KMS-11 (cell line): ENCODE measurements around the gene CHPT1.
"Not testable (repeated sequence)": the region's sequence is repeated elsewhere in the genome, so short reads cannot be mapped to it uniquely, and the experiment has no call there.

ENCODE experiments used
- H2AFZ ChIP-seq: fragments of 200-600 bp; sonication (generic); 2 replicates; pipeline ENCODE4 v1.6.1; 2016; ENCODE audit warnings: antibody characterized with exemption, mixed run types, low read depth
- H3K27ac ChIP-seq: fragments of 200-600 bp; sonication (generic); 2 replicates; pipeline ENCODE4 v1.6.1; 2016; ENCODE audit warnings: mild to moderate bottlenecking, mixed run types
- H3K27me3 ChIP-seq: fragments of 200-600 bp; sonication (generic); 2 replicates; pipeline ENCODE4 v1.6.1; 2017; ENCODE audit warnings: mild to moderate bottlenecking, low read depth, mixed run types, moderate library complexity; ENCODE audit not compliant: insufficient read depth
- H3K36me3 ChIP-seq: fragments of 200-600 bp; sonication (generic); 2 replicates; pipeline ENCODE4 v1.6.1; 2017; ENCODE audit warnings: mild to moderate bottlenecking, mixed run types; ENCODE audit not compliant: insufficient read depth
- H3K4me1 ChIP-seq: fragments of 200-600 bp; sonication (generic); 2 replicates; pipeline ENCODE4 v1.6.1; 2016; ENCODE audit warnings: mild to moderate bottlenecking, low read depth, mixed run types; ENCODE audit not compliant: poor library complexity, severe bottlenecking
- H3K4me2 ChIP-seq: fragments of 200-600 bp; sonication (generic); 2 replicates; pipeline ENCODE4 v1.7.0; 2016; ENCODE audit warnings: mild to moderate bottlenecking, mixed run types
- H3K4me3 ChIP-seq: fragments of 200-600 bp; sonication (generic); IDR thresholded peaks from 2 replicates; pipeline ENCODE4 v1.6.1; 2017; ENCODE audit warnings: low read depth, low read length, mixed read lengths; ENCODE audit not compliant: insufficient read depth
- H3K79me2 ChIP-seq: fragments of 200-600 bp; sonication (generic); 2 replicates; pipeline ENCODE4 v1.6.1; 2016; ENCODE audit warnings: low read depth, mixed run types; ENCODE audit not compliant: insufficient read depth
- H3K9ac ChIP-seq: fragments of 200-600 bp; sonication (generic); 2 replicates; pipeline ENCODE4 v1.6.1; 2016; ENCODE audit warnings: mild to moderate bottlenecking, mixed run types
- H4K20me1 ChIP-seq: fragments of 200-600 bp; sonication (generic); 2 replicates; pipeline ENCODE4 v1.6.1; 2016; ENCODE audit warnings: mild to moderate bottlenecking, mixed run types; ENCODE audit not compliant: insufficient read depth
- TF ChIP-seq, protein P1 (sequence below): fragments of 200-600 bp; sonication (generic); conservative IDR thresholded peaks from 2 replicates; pipeline ENCODE4 v1.6.1; 2017; ENCODE audit warnings: low read depth, mild to moderate bottlenecking, antibody characterized with exemption, low read length, moderate library complexity, mixed read lengths

Gene CHPT1

DNA sequence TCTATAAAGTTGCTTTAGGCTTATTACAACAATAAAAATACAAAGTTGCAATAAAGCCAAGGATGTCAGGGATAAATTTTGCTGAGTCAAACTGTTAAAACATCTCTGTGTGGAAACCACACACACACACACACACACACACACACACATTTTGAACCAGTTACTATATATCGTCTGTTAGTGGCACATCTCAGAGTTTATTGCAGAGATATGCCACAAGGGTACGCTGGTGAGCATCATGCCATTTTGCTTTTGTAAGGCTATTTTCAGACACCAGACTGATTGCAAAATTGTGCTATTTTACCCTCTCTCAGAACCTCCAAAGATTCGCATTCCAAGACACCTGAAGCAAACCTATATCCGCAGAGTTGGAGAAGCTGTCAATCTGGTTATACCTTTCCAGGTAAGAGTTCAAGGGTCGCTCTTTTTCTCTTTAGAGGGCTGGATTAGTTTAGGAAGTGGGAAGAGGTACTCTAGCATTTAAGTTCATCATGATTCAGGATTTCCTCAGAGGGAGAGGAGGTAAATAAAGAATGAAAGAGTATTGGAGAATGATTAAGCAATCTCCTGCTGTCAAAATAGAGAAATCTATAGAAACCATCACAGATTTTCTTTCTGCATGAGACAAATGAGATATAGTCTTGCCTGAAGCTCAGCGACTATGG is 27.3 kb upstream of the CHPT1 start:
- no peaks in the 10 kb centered on the region for H3K27me3 ChIP-seq
- TF ChIP-seq, protein P1, sequence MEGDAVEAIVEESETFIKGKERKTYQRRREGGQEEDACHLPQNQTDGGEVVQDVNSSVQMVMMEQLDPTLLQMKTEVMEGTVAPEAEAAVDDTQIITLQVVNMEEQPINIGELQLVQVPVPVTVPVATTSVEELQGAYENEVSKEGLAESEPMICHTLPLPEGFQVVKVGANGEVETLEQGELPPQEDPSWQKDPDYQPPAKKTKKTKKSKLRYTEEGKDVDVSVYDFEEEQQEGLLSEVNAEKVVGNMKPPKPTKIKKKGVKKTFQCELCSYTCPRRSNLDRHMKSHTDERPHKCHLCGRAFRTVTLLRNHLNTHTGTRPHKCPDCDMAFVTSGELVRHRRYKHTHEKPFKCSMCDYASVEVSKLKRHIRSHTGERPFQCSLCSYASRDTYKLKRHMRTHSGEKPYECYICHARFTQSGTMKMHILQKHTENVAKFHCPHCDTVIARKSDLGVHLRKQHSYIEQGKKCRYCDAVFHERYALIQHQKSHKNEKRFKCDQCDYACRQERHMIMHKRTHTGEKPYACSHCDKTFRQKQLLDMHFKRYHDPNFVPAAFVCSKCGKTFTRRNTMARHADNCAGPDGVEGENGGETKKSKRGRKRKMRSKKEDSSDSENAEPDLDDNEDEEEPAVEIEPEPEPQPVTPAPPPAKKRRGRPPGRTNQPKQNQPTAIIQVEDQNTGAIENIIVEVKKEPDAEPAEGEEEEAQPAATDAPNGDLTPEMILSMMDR: peak; percentile 34; the same call in 1 of the 2 replicates
- no peak overlapping the region for H3K9ac ChIP-seq
- no peaks in the 10 kb centered on the region for H3K79me2 ChIP-seq
- H3K4me3 ChIP-seq: no peak overlapping the region
- H3K4me2 ChIP-seq: no peak overlapping the region
- H2AFZ ChIP-seq: no peak overlapping the region
- H3K27ac ChIP-seq: no peak overlapping the region
- H3K36me3 ChIP-seq: no peaks in the 10 kb centered on the region
- H4K20me1 ChIP-seq: no peaks in the 10 kb centered on the region
- no peaks in the 10 kb centered on the region for H3K4me1 ChIP-seq

DNA sequence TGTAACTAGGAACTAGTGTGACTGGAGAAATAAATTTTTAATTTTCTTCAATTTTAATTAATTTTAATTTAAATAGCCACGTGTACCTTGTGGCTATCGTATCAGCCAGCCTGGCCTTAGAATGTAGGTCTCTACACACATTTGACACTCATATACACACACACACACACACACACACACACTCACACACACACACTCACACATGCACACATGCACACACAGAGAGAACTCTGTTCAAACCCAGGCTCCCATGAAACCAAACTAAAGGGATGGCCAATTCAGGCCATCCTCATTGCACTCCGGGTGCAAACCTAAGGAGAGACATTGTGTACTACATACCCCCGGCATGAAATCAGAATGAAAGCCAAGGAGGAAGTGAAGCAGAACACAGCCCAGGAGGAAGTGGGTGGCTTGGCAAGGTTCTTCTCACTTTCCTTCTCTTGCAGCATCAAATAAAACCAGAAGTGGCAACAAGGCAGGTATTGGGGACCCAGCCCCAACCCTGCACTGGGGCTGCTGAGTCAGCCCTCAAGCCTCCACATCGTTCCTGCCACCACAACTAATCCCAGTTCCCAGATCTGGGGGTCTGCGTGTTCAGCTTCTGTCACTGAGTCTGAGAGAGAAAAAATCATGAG is 26.2 kb upstream of the CHPT1 start:
- Histone ChIP-seq H3K27me3 (no peaks in the 10 kb centered on the region), H3K9ac (no peak overlapping the region), H2AFZ (no peak overlapping the region), H3K27ac (no peak overlapping the region), H3K79me2 (no peaks in the 10 kb centered on the region), H3K4me2 (no peak overlapping the region), H4K20me1 (no peaks in the 10 kb centered on the region), H3K36me3 (no peaks in the 10 kb centered on the region), H3K4me1 (no peaks in the 10 kb centered on the region), H3K4me3 (no peak overlapping the region)
- TF ChIP-seq, protein P1: no peak

DNA sequence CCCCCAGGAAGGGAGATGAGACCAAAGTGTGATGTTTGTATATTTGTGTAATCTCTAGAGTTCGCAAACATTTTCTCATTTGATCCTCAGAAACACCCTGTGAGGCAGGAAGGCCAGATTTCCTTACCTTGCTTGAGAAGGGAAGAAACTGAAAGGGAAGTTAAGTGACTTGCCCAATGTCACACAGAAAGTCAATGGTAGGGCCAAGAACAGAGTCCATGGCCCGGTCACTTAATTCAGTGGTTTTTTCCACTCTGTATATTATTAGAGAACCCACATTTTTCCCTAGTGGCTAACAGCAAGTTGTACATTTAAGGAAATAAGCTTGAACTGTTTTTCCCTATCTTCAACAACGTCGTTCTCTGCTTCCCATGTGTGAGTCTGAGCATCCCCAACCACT is 25.6 kb upstream of the CHPT1 start:
- H3K27ac ChIP-seq: no peak overlapping the region
- no peak overlapping the region for H3K9ac ChIP-seq
- H3K27me3 ChIP-seq: no peaks in the 10 kb centered on the region
- no peak overlapping the region for H3K4me2 ChIP-seq
- H3K36me3 ChIP-seq: no peaks in the 10 kb centered on the region
- TF ChIP-seq, protein P1: no peak
- H3K4me3 ChIP-seq: no peak overlapping the region
- H4K20me1 ChIP-seq: no peaks in the 10 kb centered on the region
- H3K79me2 ChIP-seq: no peaks in the 10 kb centered on the region
- no peaks in the 10 kb centered on the region for H3K4me1 ChIP-seq
- H2AFZ ChIP-seq: no peak overlapping the region

DNA sequence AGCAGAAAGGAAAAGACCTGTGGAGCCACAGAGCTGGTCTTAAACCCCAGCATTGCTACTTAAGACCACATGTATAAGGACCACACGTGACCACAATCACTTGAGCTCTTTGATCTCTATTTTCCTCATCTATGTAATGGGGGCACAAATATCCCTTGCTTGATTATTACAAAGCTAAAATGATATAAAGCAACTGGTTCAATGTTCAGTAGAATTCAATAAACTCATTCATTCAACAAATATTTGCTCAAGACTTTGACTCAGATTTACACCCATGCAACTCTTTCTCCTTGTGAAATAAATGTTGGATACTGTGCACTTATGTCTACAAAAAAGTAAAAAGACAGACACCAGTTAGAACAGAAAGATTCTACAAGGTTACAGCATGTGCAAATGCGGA is 21.9 kb upstream of the CHPT1 start:
- Histone ChIP-seq H3K27me3 (no peaks in the 10 kb centered on the region), H3K79me2 (no peaks in the 10 kb centered on the region), H3K36me3 (no peaks in the 10 kb centered on the region), H3K4me2 (no peak overlapping the region), H3K4me3 (no peak overlapping the region), H2AFZ (no peak overlapping the region), H3K9ac (no peak overlapping the region), H3K27ac (no peak overlapping the region), H4K20me1 (no peaks in the 10 kb centered on the region), H3K4me1 (no peaks in the 10 kb centered on the region)
- TF ChIP-seq, protein P1: no peak

DNA sequence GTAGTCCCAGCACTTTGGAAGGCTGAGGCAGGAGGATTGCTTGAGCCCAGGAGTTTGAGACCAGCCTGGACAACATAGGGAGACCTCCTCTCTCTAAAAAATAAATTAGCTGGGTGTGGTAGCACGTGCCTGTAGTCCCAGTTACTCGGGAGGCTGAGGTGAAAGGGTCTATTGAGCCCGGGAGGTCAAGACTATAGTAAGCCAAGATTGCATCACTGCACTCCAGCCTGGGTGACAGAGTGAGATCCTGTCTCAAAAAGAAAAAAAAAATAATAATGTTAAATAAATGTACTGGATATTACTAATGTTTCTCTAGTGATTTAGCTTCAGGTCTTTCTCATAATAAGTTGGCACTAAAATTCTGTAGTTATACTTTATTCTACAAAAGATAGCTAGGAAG is 20.9 kb upstream of the CHPT1 start:
- H3K4me3 ChIP-seq, H2AFZ ChIP-seq, H4K20me1 ChIP-seq, H3K27ac ChIP-seq, H3K9ac ChIP-seq, H3K79me2 ChIP-seq, H3K27me3 ChIP-seq, H3K36me3 ChIP-seq, H3K4me1 ChIP-seq, H3K4me2 ChIP-seq: not testable (repeated sequence)
